Measurements from ENCODE around the gene ADH1C. TPM values are rescaled to one million over a fixed set of nuclear protein-coding genes. Genes with fewer than 3 reads are reported as not detected.

ADH1C gene
- polyA plus RNA-seq, 1 experiment: 0.77 TPM

GRCh38 chr4:99334880-99335279 is 17.7 kb downstream of the ADH1C start:
- no peaks in the 10 kb centered on the region for H3K9me3 ChIP-seq (ENCODE audit: control insufficient read depth, insufficient read depth, low read length)
- no peak overlapping the region for H3K27ac ChIP-seq (ENCODE audit: low read depth, low read length)
- DNase-seq (ENCODE audit: low read depth, low spot score): no peak
- H3K4me3 ChIP-seq (ENCODE audit: low read depth, low read length): no peak overlapping the region
- ChIA-PET CTCF (no interaction called here), POLR2A (no interaction called here)
- no peaks in the 10 kb centered on the region for H3K27me3 ChIP-seq (ENCODE audit: control insufficient read depth, insufficient read depth, low read length)
- no peak for TF ChIP-seq CTCF (IDR thresholded peaks at IDR 0.05; ENCODE audit: low read depth, low read length)

- Histone ChIP-seq H3K27ac (ENCODE audit: low read depth, low read length) (no peak overlapping the region), H3K4me3 (ENCODE audit: low read depth, low read length) (no peak overlapping the region), H3K9me3 (ENCODE audit: control insufficient read depth, insufficient read depth, low read length) (peaks cover 8% of the 10 kb centered on the region), H3K27me3 (ENCODE audit: control insufficient read depth, insufficient read depth, low read length) (no peaks in the 10 kb centered on the region)
- ChIA-PET POLR2A (no interaction called here), CTCF (no interaction called here)
- no peak for DNase-seq (ENCODE audit: low read depth, low spot score)
- no peak for TF ChIP-seq CTCF (IDR thresholded peaks at IDR 0.05; ENCODE audit: low read depth, low read length)
Observed at GRCh38 chr4:99330648-99331047, 21.9 kb downstream of the ADH1C start.

GRCh38 chr4:99329876-99330275 is 22.7 kb downstream of the ADH1C start:
- DNase-seq (ENCODE audit: low read depth, low spot score): no peak
- Histone ChIP-seq H3K9me3 (ENCODE audit: control insufficient read depth, insufficient read depth, low read length) (peaks cover 8% of the 10 kb centered on the region), H3K27me3 (ENCODE audit: control insufficient read depth, insufficient read depth, low read length) (no peaks in the 10 kb centered on the region), H3K4me3 (ENCODE audit: low read depth, low read length) (no peak overlapping the region), H3K27ac (ENCODE audit: low read depth, low read length) (no peak overlapping the region)
- TF ChIP-seq CTCF (IDR thresholded peaks at IDR 0.05; ENCODE audit: low read depth, low read length): no peak
- POLR2A ChIA-PET: no interaction called here
- CTCF ChIA-PET: no interaction called here

- TF ChIP-seq CTCF (IDR thresholded peaks at IDR 0.05; ENCODE audit: low read depth, low read length): no peak
- DNase-seq (ENCODE audit: low read depth, low spot score): peak; percentile 70
- CTCF ChIA-PET: interaction anchor here (0.8 to 1.6 kb wide), 2 partner anchors 80 to 138 kb away, joined by 3 to 4 read pairs; no protein-coding TSS in a partner anchor
- Histone ChIP-seq H3K27me3 (ENCODE audit: control insufficient read depth, insufficient read depth, low read length) (no peaks in the 10 kb centered on the region), H3K4me3 (ENCODE audit: low read depth, low read length) (no peak overlapping the region), H3K9me3 (ENCODE audit: control insufficient read depth, insufficient read depth, low read length) (peaks cover 8% of the 10 kb centered on the region), H3K27ac (ENCODE audit: low read depth, low read length) (no peak overlapping the region)
- POLR2A ChIA-PET: interaction anchor here (1.1 kb wide), 1 partner anchor 123 kb away, joined by 3 read pairs; no protein-coding TSS in a partner anchor
Observed at GRCh38 chr4:99324979-99325378, 27.6 kb downstream of the ADH1C start.

- no peak for DNase-seq (ENCODE audit: low read depth, low spot score)
- POLR2A ChIA-PET: interaction anchor here (1.1 kb wide), 1 partner anchor 123 kb away, joined by 3 read pairs; no protein-coding TSS in a partner anchor
Observed at GRCh38 chr4:99324361-99324760, 28.2 kb downstream of the ADH1C start.

More at GRCh38 chr4:99324361-99324760, 28.2 kb downstream of the ADH1C start:
- H3K9me3 ChIP-seq (ENCODE audit: control insufficient read depth, insufficient read depth, low read length): peaks cover 8% of the 10 kb centered on the region
- TF ChIP-seq CTCF (IDR thresholded peaks at IDR 0.05; ENCODE audit: low read depth, low read length): no peak
- H3K4me3 ChIP-seq (ENCODE audit: low read depth, low read length): no peak overlapping the region
- CTCF ChIA-PET: interaction anchor here (0.8 kb wide), 1 partner anchor 139 kb away, joined by 4 read pairs; no protein-coding TSS in a partner anchor
- no peak overlapping the region for H3K27ac ChIP-seq (ENCODE audit: low read depth, low read length)
- H3K27me3 ChIP-seq (ENCODE audit: control insufficient read depth, insufficient read depth, low read length): no peaks in the 10 kb centered on the region

Measured in AG04450 (cell line).